ENCODE results near the gene RAD51B. TPM values are rescaled to one million over a fixed set of nuclear protein-coding genes. Genes with fewer than 3 reads are reported as not detected.

Gene RAD51B
- total and polyA plus RNA-seq, 9 of the 15 experiments (the other 6 are each of a cell fraction or from before 2014, with no cell fraction given) = 8.5 to 17.3 (median 11.3) TPM

- TF ChIP-seq, protein P1, sequence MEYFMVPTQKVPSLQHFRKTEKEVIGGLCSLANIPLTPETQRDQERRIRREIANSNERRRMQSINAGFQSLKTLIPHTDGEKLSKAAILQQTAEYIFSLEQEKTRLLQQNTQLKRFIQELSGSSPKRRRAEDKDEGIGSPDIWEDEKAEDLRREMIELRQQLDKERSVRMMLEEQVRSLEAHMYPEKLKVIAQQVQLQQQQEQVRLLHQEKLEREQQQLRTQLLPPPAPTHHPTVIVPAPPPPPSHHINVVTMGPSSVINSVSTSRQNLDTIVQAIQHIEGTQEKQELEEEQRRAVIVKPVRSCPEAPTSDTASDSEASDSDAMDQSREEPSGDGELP (CRISPR knock-in tag; IDR thresholded peaks at IDR 0.05; ENCODE audit: borderline replicate concordance) = no peak
- TF ChIP-seq ZBTB2 (IDR thresholded peaks at IDR 0.05) (no peak), CCNT2 (IDR thresholded peaks at IDR 0.05; ENCODE audit: borderline replicate concordance, extremely low read depth, insufficient read length, low read depth, low read length) (no peak), YY1 (IDR thresholded peaks at IDR 0.05; ENCODE audit: borderline replicate concordance in 1 of 3, control insufficient read depth in 1 of 3, extremely low read depth in 1 of 3, insufficient read depth in 3 of 3, insufficient read length in 1 of 3, insufficient replicate concordance in 2 of 3, low read depth in 1 of 3, low read length in 2 of 3) (no peak), PTTG1 (tag; IDR thresholded peaks at IDR 0.05; ENCODE audit: low read depth) (no peak), ZNF561 (CRISPR knock-in tag; conservative IDR thresholded peaks at IDR 0.05) (no peak), POLR3A (IDR thresholded peaks at IDR 0.05; ENCODE audit: borderline replicate concordance, extremely low read depth, insufficient read depth, insufficient read length) (no peak), EP300 (IDR thresholded peaks at IDR 0.05; ENCODE audit: low read length) (no peak), PHB (CRISPR knock-in tag; IDR thresholded peaks at IDR 0.05) (no peak), BRF1 (IDR thresholded peaks at IDR 0.05; ENCODE audit: borderline replicate concordance, extremely low read depth, insufficient read length) (no peak), PTRF (tag; IDR thresholded peaks at IDR 0.05) (no peak)
These were observed 927.8 kb downstream of the RAD51B start (continued) for GRCh38 chr14:68747393-68747792.

Measured in K562 (cell line).